Muscle layer of colon (tissue), 2 donors: ENCODE results near the gene PEMT.
"Not testable (repeated sequence)": the region's sequence is repeated elsewhere in the genome, so short reads cannot be mapped to it uniquely, and the experiment has no call there.

Experiments used
- H3K27ac ChIP-seq: one replicate; pipeline ENCODE4 v1.7.0; 2013; ENCODE audit warnings: low read depth, mild to moderate bottlenecking, low read length, moderate library complexity
- H3K27me3 ChIP-seq, 2 donors: one replicate each; pipeline ENCODE4 v1.7.0; 2013; ENCODE audit warnings: low read length in 2 of 2, mild to moderate bottlenecking in 2 of 2; ENCODE audit not compliant: insufficient read depth in 2 of 2, control insufficient read depth in 1 of 2
- H3K36me3 ChIP-seq: one replicate; pipeline ENCODE4 v1.7.0; 2013; ENCODE audit warnings: mild to moderate bottlenecking, low read length; ENCODE audit not compliant: insufficient read depth
- H3K4me1 ChIP-seq: one replicate; pipeline ENCODE4 v1.7.0; 2013; ENCODE audit warnings: mild to moderate bottlenecking, low read length; ENCODE audit not compliant: insufficient read depth
- H3K4me3 ChIP-seq, 2 donors: one replicate each; pipeline ENCODE4 v1.7.0; 2013; ENCODE audit warnings: low read length in 2 of 2, low read depth in 1 of 2, mild to moderate bottlenecking in 1 of 2, moderate library complexity in 1 of 2
- H3K9ac ChIP-seq: one replicate; pipeline ENCODE4 v1.7.0; 2013; ENCODE audit warnings: low read length
- H3K9me3 ChIP-seq: one replicate; pipeline ENCODE4 v1.7.0; 2013; ENCODE audit warnings: mild to moderate bottlenecking, low read length
- donor health status: abdominal sarcoma.
- donor health status: Adenocarcinoma of cecum.

Gene PEMT

GRCh38 chr17:17591355-17592298 lies at the start of gene PEMT:
Gene PEMT, minus strand, starts transcription at chr17:17591708. Its CDS starts 82 bp downstream, at chr17:17591626.
- peak within 1 kb of the TSS; percentile 72 for H3K9ac ChIP-seq
- H3K27ac ChIP-seq: peak within 1 kb of the TSS; percentile 81
- peak within 1 kb of the TSS; percentile 70 to 83 for H3K4me3 ChIP-seq
- H3K27me3 ChIP-seq: no peaks in the 10 kb centered on the region
- H3K9me3 ChIP-seq: no peaks in the 10 kb centered on the region
- peaks cover 18% of the 10 kb centered on the region for H3K4me1 ChIP-seq
- H3K36me3 ChIP-seq: no peaks in the 10 kb centered on the region

- not testable (repeated sequence) for H3K27me3 ChIP-seq, H3K4me3 ChIP-seq, H3K9ac ChIP-seq, H3K4me1 ChIP-seq, H3K36me3 ChIP-seq, H3K9me3 ChIP-seq, H3K27ac ChIP-seq
Observed at GRCh38 chr17:17639661-17640270, 48.3 kb upstream of the PEMT start.

GRCh38 chr17:17638467-17638866 lies 47.0 kb upstream of the PEMT start:
- Histone ChIP-seq H3K9ac (no peak overlapping the region), H3K4me3 (no peak overlapping the region)

GRCh38 chr17:17636272-17636885 lies 44.9 kb upstream of the PEMT start:
- Histone ChIP-seq H3K27ac (no peak overlapping the region), H3K4me1 (no peaks in the 10 kb centered on the region), H3K36me3 (no peaks in the 10 kb centered on the region), H3K4me3 (no peak overlapping the region), H3K27me3 (no peaks in the 10 kb centered on the region), H3K9ac (no peak overlapping the region), H3K9me3 (no peaks in the 10 kb centered on the region)

More at GRCh38 chr17:17638467-17638866, 47.0 kb upstream of the PEMT start:
- H3K36me3 ChIP-seq: no peaks in the 10 kb centered on the region
- no peaks in the 10 kb centered on the region for H3K27me3 ChIP-seq
- H3K9me3 ChIP-seq: no peaks in the 10 kb centered on the region
- no peaks in the 10 kb centered on the region for H3K4me1 ChIP-seq
- H3K27ac ChIP-seq: no peak overlapping the region

GRCh38 chr17:17635537-17636271 lies 44.2 kb upstream of the PEMT start:
- H3K9me3 ChIP-seq, H3K36me3 ChIP-seq, H3K27ac ChIP-seq, H3K4me1 ChIP-seq, H3K9ac ChIP-seq, H3K4me3 ChIP-seq, H3K27me3 ChIP-seq: not testable (repeated sequence)

- no peak overlapping the region for H3K27ac ChIP-seq
- no peaks in the 10 kb centered on the region for H3K36me3 ChIP-seq
- H3K9ac ChIP-seq: no peak overlapping the region
Observed at GRCh38 chr17:17635126-17635525, 43.6 kb upstream of the PEMT start.

GRCh38 chr17:17633310-17633709 lies 41.8 kb upstream of the PEMT start:
- Histone ChIP-seq H3K9ac (no peak overlapping the region), H3K27ac (no peak overlapping the region), H3K36me3 (no peaks in the 10 kb centered on the region), H3K9me3 (no peaks in the 10 kb centered on the region), H3K27me3 (no peaks in the 10 kb centered on the region), H3K4me3 (no peak overlapping the region), H3K4me1 (no peaks in the 10 kb centered on the region)

More at GRCh38 chr17:17635126-17635525, 43.6 kb upstream of the PEMT start:
- Histone ChIP-seq H3K4me1 (no peaks in the 10 kb centered on the region), H3K9me3 (no peaks in the 10 kb centered on the region), H3K4me3 (no peak overlapping the region), H3K27me3 (no peaks in the 10 kb centered on the region)

- not testable (repeated sequence) for H3K36me3 ChIP-seq, H3K27ac ChIP-seq
Observed at GRCh38 chr17:17632690-17633089, 41.2 kb upstream of the PEMT start.

GRCh38 chr17:17628388-17629008 lies 37.0 kb upstream of the PEMT start:
- no peaks in the 10 kb centered on the region for H3K9me3 ChIP-seq
- no peaks in the 10 kb centered on the region for H3K36me3 ChIP-seq
- no peaks in the 10 kb centered on the region for H3K27me3 ChIP-seq
- no peak overlapping the region for H3K4me3 ChIP-seq
- H3K9ac ChIP-seq: no peak overlapping the region
- no peak overlapping the region for H3K27ac ChIP-seq
- no peaks in the 10 kb centered on the region for H3K4me1 ChIP-seq

More at GRCh38 chr17:17632690-17633089, 41.2 kb upstream of the PEMT start:
- not testable (repeated sequence) for H3K27me3 ChIP-seq, H3K9ac ChIP-seq, H3K4me3 ChIP-seq, H3K9me3 ChIP-seq, H3K4me1 ChIP-seq

- H3K4me3 ChIP-seq: no peak overlapping the region
- no peaks in the 10 kb centered on the region for H3K4me1 ChIP-seq
- no peaks in the 10 kb centered on the region for H3K9me3 ChIP-seq
- H3K27ac ChIP-seq: no peak overlapping the region
- H3K36me3 ChIP-seq: no peaks in the 10 kb centered on the region
- H3K27me3 ChIP-seq: no peaks in the 10 kb centered on the region
- no peak overlapping the region for H3K9ac ChIP-seq
Observed at GRCh38 chr17:17626840-17627239, 35.3 kb upstream of the PEMT start.
